SU-DHL-6 (cell line): Measurements from ENCODE around the gene CA5A.

Experiments used
- H2AFZ ChIP-seq: fragments of 200-600 bp; sonication (generic); 2 replicates; pipeline ENCODE4 v1.6.1; 2014; ENCODE audit warnings: low read depth, mild to moderate bottlenecking, moderate library complexity, mixed read lengths, antibody characterized with exemption, low read length; ENCODE audit not compliant: severe bottlenecking
- H3F3A ChIP-seq: fragments of 200-600 bp; shearing (Covaris generic); 2 replicates; pipeline ENCODE4 v1.6.0; 2016; ENCODE audit warnings: antibody characterized with exemption, mild to moderate bottlenecking; ENCODE audit not compliant: insufficient read depth
- H3K27ac ChIP-seq: fragments of 200-600 bp; sonication (generic); 2 replicates; pipeline ENCODE4 v1.5.1; 2016; ENCODE audit warnings: low read depth, mild to moderate bottlenecking, low read length, moderate library complexity, mixed read lengths
- H3K27me3 ChIP-seq: fragments of 200-600 bp; sonication (generic), shearing (Covaris generic); 2 replicates; pipeline ENCODE4 v1.6.0; 2014; ENCODE audit warnings: mild to moderate bottlenecking, low read length
- H3K36me3 ChIP-seq: fragments of 200-600 bp; sonication (generic); 2 replicates; pipeline ENCODE4 v1.6.1; 2014; ENCODE audit warnings: mild to moderate bottlenecking, low read length, mixed read lengths
- H3K4me2 ChIP-seq: fragments of 300-600, 200-600 bp; shearing (Covaris generic), sonication (generic); 2 replicates; pipeline ENCODE4 v1.6.0; 2014; ENCODE audit warnings: low read length, low read depth, mild to moderate bottlenecking; ENCODE audit not compliant: poor library complexity, severe bottlenecking
- H3K4me3 ChIP-seq: fragments of 200-600 bp; sonication (generic); 2 replicates; pipeline ENCODE4 v1.5.1; 2014; ENCODE audit warnings: antibody characterized with exemption, low read length, mild to moderate bottlenecking, mixed read lengths; ENCODE audit not compliant: insufficient read depth, poor library complexity, severe bottlenecking
- H3K79me2 ChIP-seq: fragments of 200-600 bp; sonication (generic); 2 replicates; pipeline ENCODE4 v1.6.1; 2014; ENCODE audit warnings: mild to moderate bottlenecking, low read length, moderate library complexity; ENCODE audit not compliant: insufficient read depth
- H3K9ac ChIP-seq: fragments of 200-600 bp; sonication (generic); 2 replicates; pipeline ENCODE4 v1.7.0; 2014; ENCODE audit warnings: mild to moderate bottlenecking, low read length
- H3K9me2 ChIP-seq: fragments of 200-600 bp; sonication (generic); replicated peaks from 2 replicates; pipeline ENCODE4 v1.6.1; 2014; ENCODE audit warnings: low read length; ENCODE audit not compliant: insufficient read depth
- H3K9me3 ChIP-seq: fragments of 200-600 bp; sonication (generic); 2 replicates; pipeline ENCODE4 v1.6.1; 2014; ENCODE audit warnings: low read length, mixed read lengths; ENCODE audit not compliant: insufficient read depth
- H4K20me1 ChIP-seq: fragments of 200-600 bp; sonication (generic); 2 replicates; pipeline ENCODE4 v1.6.1; 2014; ENCODE audit warnings: low read depth, mild to moderate bottlenecking, antibody characterized with exemption, low read length, moderate library complexity, mixed read lengths
- CTCF ChIP-seq: fragments of 200-600 bp; sonication (generic); IDR thresholded peaks from one replicate; pipeline ENCODE4 v1.5.1; 2017; ENCODE audit warnings: antibody characterized with exemption, mild to moderate bottlenecking, low read length, moderate library complexity; ENCODE audit not compliant: insufficient read depth, poor library complexity, severe bottlenecking
- EZH2phosphoT487 ChIP-seq: fragments of 200-600 bp; sonication (generic), shearing (Covaris generic); conservative IDR thresholded peaks from 2 replicates; pipeline ENCODE4 v1.6.1; 2018; ENCODE audit warnings: mild to moderate bottlenecking, antibody characterized with exemption, low read length, moderate library complexity, mixed read lengths

Gene CA5A

GRCh38 chr16:87965417-87965816 lies 29.1 kb upstream of the CA5A start:
- H2AFZ ChIP-seq, result no peak overlapping the region
- H3K27ac ChIP-seq, result no peak overlapping the region
- TF ChIP-seq EZH2phosphoT487 (no peak), CTCF (no peak)
- H3K4me2 ChIP-seq, result no peak overlapping the region
- no peaks in the 10 kb centered on the region for H3K9me2 ChIP-seq
- no peak overlapping the region for H3K9ac ChIP-seq
- H3K4me3 ChIP-seq, result no peak overlapping the region
- H4K20me1 ChIP-seq, result no peaks in the 10 kb centered on the region; the same call in 1 of the 2 replicates
- no peaks in the 10 kb centered on the region for H3K9me3 ChIP-seq
- H3K27me3 ChIP-seq, result no peaks in the 10 kb centered on the region
- peaks cover 83% of the 10 kb centered on the region for H3K79me2 ChIP-seq
- H3K36me3 ChIP-seq, result no peaks in the 10 kb centered on the region
- H3F3A ChIP-seq, result no peaks in the 10 kb centered on the region

DNA sequence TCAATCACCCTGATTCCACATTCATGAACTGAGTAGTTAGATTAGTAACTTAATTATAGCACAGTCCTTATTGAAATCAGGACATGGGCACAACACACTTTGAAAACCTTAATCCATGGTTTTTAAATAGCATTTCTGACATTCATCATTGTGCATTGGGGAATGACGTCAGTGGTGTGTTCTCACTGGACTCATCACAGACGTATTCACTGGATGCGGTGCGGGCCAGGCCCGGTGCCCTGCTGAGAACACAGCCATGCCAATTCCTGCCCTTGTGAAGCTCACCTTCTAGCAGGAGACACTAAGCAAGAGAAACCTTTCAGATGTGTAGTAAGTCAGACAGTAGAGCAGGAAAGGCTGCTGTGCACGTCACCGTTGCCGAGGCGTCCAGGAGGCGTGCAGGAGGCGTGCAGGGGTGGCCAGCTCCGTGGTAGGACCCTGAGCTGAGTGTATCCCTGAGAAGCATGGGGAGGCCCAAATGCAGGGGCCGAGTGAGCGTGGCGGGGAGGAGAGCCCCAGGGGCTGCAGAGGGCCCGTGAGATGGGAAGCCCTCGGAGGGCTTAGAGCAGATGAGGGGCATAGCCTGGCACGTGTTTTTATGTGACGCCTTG lies 27.8 kb upstream of the CA5A start:
- Histone ChIP-seq H3K9ac (no peak overlapping the region), H3K9me3 (no peaks in the 10 kb centered on the region), H4K20me1 (no peaks in the 10 kb centered on the region; the same call in 1 of the 2 replicates), H3K4me2 (no peak overlapping the region), H2AFZ (no peak overlapping the region), H3K27me3 (no peaks in the 10 kb centered on the region), H3K4me3 (no peak overlapping the region), H3K27ac (no peak overlapping the region), H3K79me2 (peaks cover 83% of the 10 kb centered on the region), H3K9me2 (no peaks in the 10 kb centered on the region), H3K36me3 (no peaks in the 10 kb centered on the region), H3F3A (no peaks in the 10 kb centered on the region)
- TF ChIP-seq CTCF (no peak), EZH2phosphoT487 (no peak)

GRCh38 chr16:87963400-87963799 lies 27.1 kb upstream of the CA5A start:
- no peak overlapping the region for H3K9ac ChIP-seq
- no peak overlapping the region for H3K4me2 ChIP-seq
- H3K27me3 ChIP-seq, result no peaks in the 10 kb centered on the region
- H3K9me3 ChIP-seq, result no peaks in the 10 kb centered on the region
- H3F3A ChIP-seq, result no peaks in the 10 kb centered on the region
- peaks cover 80% of the 10 kb centered on the region for H3K79me2 ChIP-seq
- H3K9me2 ChIP-seq, result no peaks in the 10 kb centered on the region
- no peaks in the 10 kb centered on the region; the same call in 1 of the 2 replicates for H4K20me1 ChIP-seq
- no peak overlapping the region for H3K27ac ChIP-seq
- H3K36me3 ChIP-seq, result no peaks in the 10 kb centered on the region
- H3K4me3 ChIP-seq, result no peak overlapping the region
- TF ChIP-seq EZH2phosphoT487, result no peak
- TF ChIP-seq CTCF, result no peak
- H2AFZ ChIP-seq, result no peak overlapping the region
